Activated T-cell treated with anti-CD3 and anti-CD28 coated beads for 1 hour (primary cell): ENCODE measurements around the gene SHROOM4.

Experiments
- DNase-seq: peaks from one replicate; pipeline ENCODE4 v3.0.0-alpha.2; 2020; ENCODE audit warnings: low read depth

SHROOM4 gene, protein sequence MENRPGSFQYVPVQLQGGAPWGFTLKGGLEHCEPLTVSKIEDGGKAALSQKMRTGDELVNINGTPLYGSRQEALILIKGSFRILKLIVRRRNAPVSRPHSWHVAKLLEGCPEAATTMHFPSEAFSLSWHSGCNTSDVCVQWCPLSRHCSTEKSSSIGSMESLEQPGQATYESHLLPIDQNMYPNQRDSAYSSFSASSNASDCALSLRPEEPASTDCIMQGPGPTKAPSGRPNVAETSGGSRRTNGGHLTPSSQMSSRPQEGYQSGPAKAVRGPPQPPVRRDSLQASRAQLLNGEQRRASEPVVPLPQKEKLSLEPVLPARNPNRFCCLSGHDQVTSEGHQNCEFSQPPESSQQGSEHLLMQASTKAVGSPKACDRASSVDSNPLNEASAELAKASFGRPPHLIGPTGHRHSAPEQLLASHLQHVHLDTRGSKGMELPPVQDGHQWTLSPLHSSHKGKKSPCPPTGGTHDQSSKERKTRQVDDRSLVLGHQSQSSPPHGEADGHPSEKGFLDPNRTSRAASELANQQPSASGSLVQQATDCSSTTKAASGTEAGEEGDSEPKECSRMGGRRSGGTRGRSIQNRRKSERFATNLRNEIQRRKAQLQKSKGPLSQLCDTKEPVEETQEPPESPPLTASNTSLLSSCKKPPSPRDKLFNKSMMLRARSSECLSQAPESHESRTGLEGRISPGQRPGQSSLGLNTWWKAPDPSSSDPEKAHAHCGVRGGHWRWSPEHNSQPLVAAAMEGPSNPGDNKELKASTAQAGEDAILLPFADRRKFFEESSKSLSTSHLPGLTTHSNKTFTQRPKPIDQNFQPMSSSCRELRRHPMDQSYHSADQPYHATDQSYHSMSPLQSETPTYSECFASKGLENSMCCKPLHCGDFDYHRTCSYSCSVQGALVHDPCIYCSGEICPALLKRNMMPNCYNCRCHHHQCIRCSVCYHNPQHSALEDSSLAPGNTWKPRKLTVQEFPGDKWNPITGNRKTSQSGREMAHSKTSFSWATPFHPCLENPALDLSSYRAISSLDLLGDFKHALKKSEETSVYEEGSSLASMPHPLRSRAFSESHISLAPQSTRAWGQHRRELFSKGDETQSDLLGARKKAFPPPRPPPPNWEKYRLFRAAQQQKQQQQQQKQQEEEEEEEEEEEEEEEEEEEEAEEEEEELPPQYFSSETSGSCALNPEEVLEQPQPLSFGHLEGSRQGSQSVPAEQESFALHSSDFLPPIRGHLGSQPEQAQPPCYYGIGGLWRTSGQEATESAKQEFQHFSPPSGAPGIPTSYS (N-terminal part only)

DNA sequence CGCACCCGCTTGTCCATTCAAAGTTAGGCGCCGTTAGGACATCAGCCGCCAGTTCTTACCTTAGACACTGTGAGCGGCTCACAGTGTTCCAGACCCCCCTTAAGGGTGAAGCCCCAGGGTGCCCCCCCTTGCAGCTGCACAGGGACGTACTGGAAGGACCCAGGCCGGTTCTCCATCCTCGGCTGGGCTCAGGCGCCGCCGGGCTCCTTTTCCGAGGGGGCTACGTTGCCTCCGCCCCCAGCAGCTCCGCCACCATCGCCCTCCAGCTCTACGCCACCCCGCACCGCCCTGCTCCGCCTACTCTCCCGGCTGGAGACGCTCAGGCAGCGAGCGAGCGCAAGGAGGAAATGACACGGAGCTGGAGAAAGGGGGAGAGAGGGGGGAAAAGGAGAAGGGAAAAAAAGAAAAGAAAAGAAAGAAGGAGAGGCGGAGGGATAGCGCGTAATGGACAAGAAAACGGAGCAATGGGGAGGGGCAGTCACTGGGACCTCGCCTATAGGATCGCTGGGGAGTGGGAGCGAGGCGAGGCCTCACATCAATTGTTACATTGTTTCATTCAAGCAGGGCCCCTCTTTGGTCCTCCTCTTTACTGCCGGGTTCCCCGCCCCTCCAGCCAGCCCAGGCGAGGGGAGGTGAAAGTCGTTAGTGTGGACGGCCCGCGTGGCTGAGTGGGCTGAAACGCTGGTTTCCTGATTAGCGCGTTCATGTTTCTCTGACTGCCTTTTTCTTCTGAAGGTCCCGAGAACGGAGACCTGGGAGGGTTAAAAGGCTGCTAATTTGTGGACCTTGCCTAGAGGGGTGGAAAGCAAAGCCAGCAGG lies at the start of gene SHROOM4:
SHROOM4 (minus strand) TSS at position 352 of the 819 bp plus-strand sequence; CDS start at position 176, 176 bp downstream.
- DNase-seq, result no peak

DNA sequence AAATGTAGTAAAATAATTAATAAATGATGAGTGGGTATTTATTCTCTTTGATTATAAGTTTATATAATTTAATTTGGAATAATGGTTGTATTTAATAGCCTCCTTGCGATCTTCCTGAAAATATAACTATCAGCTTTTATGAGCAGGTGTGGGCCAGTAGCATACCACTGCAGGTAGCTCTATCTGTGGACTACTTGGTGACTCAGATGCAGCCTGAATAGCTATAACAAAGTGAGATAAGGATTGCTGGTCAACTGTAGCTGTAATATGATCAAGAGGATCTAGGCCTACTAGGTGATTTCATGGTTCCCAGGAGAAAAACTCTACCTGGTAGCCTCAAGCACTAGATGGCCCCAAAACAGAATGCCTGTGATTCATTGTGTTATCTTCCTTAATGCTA lies 49.5 kb upstream of the SHROOM4 start:
- no peak for DNase-seq

DNA sequence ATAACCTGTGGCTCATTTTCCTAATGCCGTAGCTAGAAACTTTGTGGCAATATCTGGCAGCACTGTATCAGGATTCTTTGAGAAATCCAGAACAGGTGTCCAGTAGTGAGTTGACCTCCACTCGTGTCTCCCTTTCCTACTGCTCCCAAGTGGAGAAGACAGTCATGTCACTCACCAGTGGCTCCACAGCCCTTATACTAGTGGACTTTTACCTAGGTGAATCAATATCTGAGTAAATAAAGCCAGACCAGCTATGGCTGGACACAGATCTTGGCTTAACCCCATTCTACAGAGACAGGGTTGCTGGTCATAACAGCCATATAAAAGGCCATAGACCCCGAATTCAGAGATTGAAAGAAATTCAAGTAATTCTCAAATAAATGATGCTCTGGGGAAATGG lies 46.5 kb upstream of the SHROOM4 start:
- no peak for DNase-seq

DNA sequence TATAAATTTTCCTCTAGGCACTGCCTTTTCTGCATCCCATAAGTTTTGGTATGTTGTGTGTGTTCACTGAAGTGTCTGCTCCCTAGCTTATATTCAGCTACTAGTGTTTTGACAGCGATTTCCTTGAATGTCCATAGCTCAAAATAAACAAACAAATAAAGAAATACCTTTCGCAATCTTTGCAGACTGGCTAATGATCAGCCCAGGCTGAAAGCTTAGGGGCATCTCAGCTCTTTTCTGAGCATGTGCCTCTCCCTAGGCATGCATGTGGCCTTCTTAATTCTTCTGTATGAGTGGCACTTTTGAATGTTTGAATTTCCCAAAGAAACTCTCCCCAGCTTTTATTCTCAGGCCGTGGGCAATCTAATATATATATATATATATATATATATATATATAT lies 44.6 kb upstream of the SHROOM4 start:
- no peak for DNase-seq

DNA sequence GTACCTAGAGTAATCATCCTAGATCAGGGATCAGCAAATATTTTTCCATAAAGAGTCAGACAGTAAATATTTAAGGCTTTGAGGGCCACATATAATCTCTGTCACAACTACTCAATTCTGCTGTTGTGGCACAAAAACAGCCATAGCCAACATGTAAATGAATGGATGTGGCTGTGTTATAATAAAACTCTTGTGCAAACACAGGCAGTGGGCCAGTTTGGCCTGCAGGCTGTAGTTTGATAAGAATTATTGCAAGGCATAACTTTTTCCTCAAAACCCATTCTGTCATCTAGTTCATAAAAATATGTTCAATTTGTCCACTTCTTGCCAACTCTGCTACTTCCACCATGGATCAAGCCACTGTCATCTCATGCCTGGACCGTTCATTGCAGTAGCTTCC lies 39.4 kb upstream of the SHROOM4 start:
- no peak for DNase-seq

DNA sequence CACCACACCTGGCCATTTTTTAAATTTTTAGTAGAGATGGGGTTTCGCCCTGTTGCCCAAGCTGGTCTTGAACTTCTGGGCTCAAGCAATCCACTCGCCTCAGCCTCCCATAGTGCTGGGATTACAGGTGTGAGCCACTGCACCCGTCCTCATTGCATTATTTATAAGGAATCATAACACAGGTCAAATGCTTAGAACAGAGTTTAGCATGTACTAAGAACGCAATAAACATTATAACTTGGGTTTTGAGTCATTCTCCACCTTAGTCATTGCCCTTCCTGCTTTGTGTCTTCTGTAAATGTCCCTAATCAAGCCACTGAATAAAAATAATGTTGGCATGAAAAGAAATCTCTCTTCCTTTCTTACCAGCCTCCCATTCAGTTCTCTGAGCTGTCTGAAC lies 38.5 kb upstream of the SHROOM4 start:
- no peak for DNase-seq

DNA sequence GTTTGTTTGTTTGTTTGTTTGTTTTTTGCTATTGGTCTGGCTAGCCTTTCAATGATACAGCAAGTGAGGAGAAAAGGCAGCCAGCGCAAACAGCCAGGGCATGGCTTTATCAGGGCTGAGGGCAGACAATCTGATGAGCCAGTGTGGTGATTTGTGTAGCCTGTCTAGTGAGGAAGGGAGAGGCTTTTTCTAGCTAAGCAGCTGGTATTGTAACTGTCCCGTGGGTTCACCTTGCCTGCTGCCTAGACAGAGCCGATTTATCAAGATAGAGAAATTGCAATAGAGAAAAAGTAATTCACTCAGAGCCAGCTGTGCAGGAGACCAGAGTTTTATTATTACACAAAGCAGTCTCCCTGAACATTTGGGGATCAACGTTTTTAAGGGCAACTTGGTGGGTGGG lies 28.2 kb upstream of the SHROOM4 start:
- no peak for DNase-seq

DNA sequence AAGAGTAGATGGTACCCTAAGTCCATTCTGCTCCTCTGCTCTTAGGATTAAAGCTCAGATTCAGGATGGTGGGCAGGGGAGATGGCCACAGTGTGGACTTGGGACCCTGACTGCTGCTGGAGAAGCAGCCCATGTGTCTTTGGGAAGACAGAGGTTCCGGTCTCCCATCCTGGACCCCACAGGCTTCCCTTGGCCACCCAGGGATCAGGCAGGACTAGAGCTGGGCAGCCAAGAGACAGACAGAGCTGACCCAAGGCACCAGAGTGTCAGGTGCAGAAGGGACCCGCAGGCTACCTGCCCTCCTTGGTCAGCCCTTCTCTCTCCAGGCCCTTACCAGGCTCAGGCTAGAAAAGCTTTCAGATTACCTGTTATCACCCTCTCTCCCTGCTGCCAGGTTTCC lies 25.7 kb upstream of the SHROOM4 start:
- no peak for DNase-seq

DNA sequence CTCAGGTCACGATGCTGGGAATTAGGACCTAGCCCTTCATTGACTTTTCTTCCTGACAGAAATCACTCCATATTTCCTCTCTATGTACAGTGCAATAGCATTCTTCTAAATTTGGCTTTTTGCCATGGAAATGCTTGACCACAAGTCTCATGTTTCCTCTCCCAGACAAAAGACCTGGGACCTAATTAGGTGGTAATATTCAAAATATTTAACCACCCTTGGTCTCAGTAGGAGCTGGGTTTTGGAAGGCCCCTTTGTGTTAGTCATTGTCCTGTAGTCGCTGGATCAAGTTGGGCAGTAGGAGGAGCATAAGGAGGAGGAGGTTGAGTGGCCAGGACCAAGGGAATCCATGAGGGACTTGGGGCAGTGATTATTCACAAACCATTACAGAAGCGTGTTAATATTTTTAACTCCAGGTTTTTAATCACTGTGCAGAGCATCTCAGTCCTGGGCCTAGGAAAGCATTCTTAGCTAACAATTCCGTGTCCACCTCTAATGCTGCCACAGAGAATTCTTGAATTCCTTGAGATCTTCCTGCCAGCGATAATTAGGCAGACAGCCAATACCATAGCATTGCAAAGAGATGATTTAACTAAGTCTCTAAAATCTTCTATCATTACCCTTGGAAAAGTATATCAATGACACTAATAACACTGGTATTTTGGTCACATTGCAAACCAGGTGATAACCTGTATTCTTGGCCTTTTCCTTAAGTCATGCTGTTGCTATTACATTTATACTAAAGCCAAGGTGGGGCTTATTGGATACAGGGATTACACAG lies 25.0 kb upstream of the SHROOM4 start:
- no peak for DNase-seq

DNA sequence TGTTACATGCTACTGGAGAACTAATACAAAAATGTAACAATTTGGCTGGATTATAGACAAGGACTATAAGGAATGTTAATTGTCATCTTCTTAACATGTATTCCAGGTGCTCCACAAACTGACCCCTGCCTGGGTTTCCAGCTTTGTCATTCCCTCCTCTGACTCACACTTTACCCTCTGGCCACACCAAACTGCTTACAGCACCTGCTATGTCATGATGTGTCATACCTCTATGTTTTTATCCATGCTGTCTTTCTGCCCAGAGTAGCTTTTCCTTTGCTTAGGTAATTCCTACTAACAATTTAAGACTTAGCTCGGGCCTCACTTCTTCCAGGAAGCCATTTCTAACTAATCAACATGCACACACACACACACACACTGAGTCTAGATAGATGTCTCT lies 14.0 kb upstream of the SHROOM4 start:
- no peak for DNase-seq

DNA sequence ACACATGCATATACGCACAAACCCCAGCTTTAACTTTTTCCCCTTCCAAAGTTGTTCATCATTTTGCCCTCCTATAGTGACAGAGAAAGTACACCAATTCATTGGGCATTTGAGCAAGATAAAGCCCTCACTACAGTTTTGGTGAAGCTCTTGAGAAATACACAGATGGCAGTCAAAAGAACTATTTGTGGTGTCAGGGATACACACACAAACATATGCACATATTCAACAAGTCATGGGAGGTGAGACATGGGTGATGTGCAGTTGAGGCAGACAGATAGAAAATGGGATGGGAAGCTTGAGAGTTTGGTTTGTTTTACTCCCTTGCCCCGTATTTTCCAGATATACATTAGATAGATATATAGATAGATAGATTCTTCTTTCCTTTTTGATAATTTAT lies 11.8 kb upstream of the SHROOM4 start:
- DNase-seq, result no peak

DNA sequence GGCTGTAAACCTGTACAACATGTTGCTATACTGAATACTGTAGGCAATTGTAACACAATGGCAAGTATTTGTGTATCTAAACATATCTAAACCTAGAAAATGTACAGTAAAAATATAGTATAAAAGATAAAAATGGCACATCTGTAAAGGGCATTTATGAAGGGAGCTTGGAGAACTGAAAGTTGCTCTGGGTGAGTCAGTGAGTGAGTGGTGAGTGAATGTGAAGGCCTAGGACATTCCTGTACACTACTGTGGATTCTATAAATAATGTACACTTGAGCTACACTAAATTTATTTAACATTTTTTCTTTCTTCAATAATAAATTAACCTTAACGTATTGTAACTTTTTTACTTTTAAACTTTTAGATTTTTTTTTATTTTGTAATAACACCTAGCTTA lies 5.0 kb upstream of the SHROOM4 start:
- DNase-seq, result no peak

DNA sequence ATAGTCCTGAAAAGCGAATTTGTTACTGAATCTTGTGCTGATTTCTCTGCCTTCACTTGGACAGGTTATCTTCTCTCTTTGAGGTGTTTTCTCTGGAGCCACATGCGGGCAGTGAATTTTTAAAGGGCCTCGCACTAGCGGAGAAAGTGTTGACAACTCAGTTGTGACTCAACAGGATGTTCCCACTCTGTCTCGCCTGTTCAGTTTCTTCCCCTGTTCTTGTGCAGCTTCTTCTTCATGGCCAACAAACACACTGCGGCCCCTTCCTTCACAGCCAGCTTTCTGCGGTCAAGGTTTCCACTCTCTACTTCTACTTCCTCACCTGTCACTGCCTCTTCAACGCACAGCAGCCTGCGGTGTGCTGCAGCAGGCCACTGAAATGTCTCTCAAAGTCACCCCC lies 1.1 kb upstream of the SHROOM4 start:
- DNase-seq, result no peak

DNA sequence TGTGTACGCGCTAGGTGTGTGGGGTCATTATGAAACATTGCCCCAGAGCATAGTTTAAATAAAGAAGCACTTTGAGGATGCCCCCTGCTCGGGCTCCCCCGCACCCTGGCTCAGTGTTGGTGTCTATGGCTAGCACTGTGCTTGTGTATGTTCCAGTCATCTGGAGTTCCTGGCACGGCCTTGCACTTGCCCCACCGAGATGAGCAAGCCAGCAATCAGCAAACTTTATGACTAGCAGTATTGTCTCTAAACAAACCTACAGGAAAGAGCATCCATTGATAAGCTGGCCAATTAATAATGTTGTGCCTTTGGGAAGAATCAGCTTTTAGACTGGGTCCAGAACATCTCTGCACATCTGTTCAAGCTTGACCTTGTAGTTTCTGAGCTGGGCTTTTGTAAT lies 707 bp upstream of the SHROOM4 start:
- no peak for DNase-seq

DNA sequence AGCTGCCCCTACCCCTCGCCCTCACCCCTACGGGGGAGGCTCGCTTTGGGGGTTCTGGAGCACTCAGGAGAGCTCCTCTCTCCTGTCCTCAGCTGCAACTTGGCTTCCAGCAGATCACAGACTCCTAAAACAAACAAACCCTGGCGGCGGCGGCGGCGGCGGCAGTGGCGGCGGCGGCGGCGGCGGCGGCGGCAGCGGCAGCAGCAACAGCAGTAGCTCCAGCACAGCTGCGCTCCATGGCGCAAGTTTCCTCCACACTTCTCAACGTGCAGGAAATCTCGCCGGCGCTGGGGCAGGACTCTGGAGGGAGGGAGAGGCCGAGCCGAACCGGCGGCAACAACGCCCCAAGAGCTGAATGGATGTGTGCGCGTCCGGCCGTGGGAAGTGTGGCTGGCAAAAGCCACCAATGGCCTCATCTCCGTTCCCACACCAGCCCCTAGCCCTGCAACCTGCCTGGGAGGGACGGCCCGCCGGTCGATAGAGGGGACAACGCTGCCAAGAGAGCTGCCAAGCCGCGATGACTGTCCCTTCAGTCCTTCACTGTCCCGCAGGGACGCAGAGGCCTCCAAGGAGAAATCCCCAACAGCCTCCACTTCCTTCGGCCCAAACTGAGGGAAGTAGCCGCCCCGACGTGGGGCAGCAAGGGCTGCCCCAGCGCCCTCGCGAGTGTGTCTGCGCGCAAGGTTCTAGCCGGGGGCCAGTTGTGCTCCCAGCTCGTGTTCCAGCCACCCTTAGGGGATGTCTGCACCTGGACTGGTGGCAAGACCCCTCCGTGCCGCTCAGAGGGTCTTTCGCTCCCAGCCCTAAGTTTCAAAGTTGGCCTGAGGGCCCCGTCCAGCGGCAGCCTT lies 775 bp downstream of the SHROOM4 start:
- no peak for DNase-seq

DNA sequence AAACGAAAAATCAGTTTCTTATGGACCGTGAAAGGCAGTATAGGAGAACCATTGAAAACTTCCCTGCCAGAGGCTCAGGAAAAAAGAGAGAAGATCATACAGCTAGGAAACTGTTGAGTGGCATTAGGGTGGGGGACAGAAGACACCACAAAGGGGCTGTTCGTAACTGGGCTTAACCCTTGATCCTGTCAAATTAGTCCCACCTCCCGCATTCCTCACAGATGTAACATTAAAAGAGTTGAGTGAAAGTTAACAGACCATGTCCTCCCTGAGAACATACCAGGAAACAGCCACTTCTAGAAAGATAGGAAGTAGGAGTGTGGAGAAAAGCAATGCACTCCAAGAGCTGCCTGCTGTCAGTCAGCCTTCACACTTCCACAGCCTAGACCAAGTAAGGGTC lies 8.7 kb downstream of the SHROOM4 start:
- DNase-seq, result no peak

DNA sequence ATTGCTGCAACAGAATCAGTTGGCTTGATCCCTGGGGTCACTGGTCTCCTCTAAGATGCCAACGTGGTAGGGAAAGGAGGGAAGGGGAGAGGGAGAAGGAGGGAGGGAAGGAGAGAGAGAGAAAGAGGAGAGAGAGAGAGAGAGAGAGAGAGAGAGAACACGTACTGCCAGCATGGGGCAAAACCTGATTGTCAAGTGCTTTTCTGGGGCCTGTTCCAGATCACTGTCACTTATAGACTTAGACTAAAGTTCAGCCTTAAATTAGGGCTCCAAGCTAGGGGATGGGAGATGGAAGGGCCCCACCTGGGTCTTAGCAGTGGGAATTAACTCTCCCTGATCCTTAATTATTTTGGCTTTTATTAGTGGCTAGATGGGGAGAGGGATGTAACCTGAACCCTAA lies 12.9 kb downstream of the SHROOM4 start:
- DNase-seq, result no peak

DNA sequence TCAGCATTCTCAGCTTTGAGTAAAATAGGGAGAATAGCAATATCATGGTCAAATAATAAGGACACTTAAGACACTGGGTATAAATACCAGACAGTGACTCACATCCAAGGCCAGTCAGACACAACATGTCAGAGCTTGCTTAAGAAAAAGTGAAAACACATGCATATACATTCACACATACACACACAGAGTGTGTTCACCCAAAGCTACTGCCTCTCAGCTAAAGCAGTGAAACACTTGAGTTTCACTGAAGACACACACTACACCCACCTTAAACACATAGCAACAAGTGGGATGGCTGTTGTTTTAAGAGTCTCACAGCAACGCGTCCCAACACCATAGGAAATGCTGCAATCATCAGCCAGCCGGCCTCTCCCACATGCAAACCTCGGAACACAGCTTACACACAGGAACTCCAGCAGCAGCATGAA lies 14.4 kb downstream of the SHROOM4 start:
- DNase-seq, result no peak

DNA sequence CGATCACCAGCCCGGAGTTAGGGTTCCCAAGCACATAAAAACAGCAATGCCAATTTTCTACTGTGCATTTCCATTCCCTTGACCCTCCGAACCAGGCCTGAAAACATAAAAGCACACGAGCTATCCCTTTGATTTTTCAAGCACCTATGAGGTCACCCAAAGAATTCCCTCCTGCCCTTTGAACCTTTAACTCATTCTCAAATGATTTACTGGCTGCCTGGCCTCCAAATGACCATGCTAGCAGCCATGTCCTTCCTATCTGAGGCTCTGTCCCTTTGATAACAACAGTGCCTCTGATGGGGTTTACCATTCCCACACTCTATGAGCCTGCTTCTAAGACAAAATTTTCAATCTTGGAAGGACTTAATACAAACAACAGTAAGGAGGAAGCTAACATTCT lies 15.2 kb downstream of the SHROOM4 start:
- DNase-seq, result no peak

DNA sequence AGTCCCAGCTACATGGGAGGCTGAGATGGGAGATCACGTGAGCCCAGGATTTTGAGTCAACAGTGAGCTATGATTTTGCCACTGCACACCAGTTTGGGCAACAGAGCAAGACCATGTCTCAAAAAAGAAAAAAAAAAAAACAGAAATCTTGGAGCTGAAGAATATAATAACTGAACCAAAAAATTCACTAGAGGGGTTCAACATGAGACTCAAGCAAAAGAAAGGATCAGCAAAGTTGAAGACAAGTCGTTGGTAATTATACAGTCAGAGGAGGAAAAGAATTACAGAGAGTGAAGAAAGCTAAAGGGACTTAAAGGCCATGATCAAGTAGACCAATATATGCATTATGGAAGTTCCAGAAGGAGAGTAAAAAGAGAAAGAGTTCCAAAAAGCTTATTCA lies 26.9 kb downstream of the SHROOM4 start:
- no peak for DNase-seq
